PFSK-1 (cell line): Measurements from ENCODE around the gene TMEM50B.

Experiments used
- FOXP2 ChIP-seq: optimal IDR thresholded peaks from 2 replicates; pipeline ENCODE3; 2011; ENCODE audit warnings: borderline replicate concordance, control low read depth, inconsistent platforms; ENCODE audit not compliant: insufficient read depth; ENCODE audit errors: extremely low read length, extremely low read depth
- POLR2AphosphoS5 ChIP-seq: IDR thresholded peaks from 2 replicates; pipeline ENCODE4 v1.6.1; 2012; ENCODE audit warnings: low read depth, mild to moderate bottlenecking, control low read depth, low read length, moderate library complexity
- SIN3A ChIP-seq: IDR thresholded peaks from 2 replicates; pipeline ENCODE4 v1.6.1; 2012; ENCODE audit warnings: mild to moderate bottlenecking, low read length, moderate library complexity, borderline replicate concordance; ENCODE audit not compliant: insufficient read depth
- TAF1 ChIP-seq: IDR thresholded peaks from 2 replicates; pipeline ENCODE4 v1.6.1; 2012; ENCODE audit warnings: low read length, control low read depth, borderline replicate concordance; ENCODE audit not compliant: insufficient read depth
- TF ChIP-seq, protein P1 (sequence below), 2 experiments: IDR thresholded peaks; 2 replicates each; pipeline versions ENCODE4 v1.6.1 to v1.8.0; 2011 to 2012; ENCODE audit warnings: low read depth in 2 of 2, low read length in 2 of 2, control low read depth in 1 of 2, inconsistent platforms in 1 of 2, mild to moderate bottlenecking in 1 of 2, moderate library complexity in 1 of 2; ENCODE audit not compliant: insufficient read depth in 1 of 2

The TMEM50B gene

DNA sequence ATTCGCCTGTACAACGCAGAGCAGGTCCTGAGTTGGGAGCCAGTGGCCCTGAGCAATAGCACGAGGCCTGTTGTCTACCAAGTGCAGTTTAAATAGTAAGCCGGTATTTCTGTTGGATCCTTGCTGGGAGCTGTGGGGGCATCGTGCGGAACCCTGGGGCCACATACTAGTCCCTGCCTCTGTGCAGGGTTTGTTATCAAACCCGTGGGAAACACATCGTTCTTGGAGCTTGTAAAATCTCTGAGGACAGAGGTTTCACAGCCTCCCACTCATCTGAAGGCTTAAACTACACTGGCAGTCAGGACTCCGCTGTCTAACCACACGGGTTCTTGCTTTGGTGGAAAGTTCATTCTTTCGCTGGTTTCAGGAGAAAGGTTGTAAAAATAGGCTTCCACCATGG, 64.8 kb downstream of the TMEM50B start:
- TF ChIP-seq POLR2AphosphoS5, result no peak
- TF ChIP-seq FOXP2, result no peak
- TF ChIP-seq, protein P1, sequence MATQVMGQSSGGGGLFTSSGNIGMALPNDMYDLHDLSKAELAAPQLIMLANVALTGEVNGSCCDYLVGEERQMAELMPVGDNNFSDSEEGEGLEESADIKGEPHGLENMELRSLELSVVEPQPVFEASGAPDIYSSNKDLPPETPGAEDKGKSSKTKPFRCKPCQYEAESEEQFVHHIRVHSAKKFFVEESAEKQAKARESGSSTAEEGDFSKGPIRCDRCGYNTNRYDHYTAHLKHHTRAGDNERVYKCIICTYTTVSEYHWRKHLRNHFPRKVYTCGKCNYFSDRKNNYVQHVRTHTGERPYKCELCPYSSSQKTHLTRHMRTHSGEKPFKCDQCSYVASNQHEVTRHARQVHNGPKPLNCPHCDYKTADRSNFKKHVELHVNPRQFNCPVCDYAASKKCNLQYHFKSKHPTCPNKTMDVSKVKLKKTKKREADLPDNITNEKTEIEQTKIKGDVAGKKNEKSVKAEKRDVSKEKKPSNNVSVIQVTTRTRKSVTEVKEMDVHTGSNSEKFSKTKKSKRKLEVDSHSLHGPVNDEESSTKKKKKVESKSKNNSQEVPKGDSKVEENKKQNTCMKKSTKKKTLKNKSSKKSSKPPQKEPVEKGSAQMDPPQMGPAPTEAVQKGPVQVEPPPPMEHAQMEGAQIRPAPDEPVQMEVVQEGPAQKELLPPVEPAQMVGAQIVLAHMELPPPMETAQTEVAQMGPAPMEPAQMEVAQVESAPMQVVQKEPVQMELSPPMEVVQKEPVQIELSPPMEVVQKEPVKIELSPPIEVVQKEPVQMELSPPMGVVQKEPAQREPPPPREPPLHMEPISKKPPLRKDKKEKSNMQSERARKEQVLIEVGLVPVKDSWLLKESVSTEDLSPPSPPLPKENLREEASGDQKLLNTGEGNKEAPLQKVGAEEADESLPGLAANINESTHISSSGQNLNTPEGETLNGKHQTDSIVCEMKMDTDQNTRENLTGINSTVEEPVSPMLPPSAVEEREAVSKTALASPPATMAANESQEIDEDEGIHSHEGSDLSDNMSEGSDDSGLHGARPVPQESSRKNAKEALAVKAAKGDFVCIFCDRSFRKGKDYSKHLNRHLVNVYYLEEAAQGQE (IDR thresholded peaks at IDR 0.05; ENCODE audit: insufficient read depth in 1 of 2, low read depth in 2 of 2, low read length in 2 of 2), result no peak
- no peak for TF ChIP-seq SIN3A
- no peak for TF ChIP-seq TAF1

DNA sequence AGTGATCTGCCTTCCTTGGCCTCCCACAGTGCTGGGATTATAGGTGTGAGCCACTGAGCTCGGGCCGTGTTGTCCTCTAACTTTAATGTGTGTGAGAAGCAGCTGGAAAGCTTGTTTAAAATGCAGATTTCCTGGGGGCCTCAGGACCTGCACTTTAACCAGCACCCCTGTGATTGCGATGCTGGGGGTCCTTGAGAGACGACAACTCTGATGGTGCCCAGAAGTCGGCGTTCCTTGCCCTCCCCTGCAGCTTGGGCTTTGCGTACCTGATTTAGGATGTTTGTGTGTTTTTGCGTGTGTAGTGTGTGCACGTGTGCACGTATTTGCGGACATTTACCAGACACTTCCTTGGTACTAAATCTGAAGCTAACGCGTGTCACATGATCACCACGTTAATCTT, 65.7 kb downstream of the TMEM50B start:
- TF ChIP-seq TAF1 (no peak), POLR2AphosphoS5 (no peak), FOXP2 (no peak), SIN3A (no peak)

DNA sequence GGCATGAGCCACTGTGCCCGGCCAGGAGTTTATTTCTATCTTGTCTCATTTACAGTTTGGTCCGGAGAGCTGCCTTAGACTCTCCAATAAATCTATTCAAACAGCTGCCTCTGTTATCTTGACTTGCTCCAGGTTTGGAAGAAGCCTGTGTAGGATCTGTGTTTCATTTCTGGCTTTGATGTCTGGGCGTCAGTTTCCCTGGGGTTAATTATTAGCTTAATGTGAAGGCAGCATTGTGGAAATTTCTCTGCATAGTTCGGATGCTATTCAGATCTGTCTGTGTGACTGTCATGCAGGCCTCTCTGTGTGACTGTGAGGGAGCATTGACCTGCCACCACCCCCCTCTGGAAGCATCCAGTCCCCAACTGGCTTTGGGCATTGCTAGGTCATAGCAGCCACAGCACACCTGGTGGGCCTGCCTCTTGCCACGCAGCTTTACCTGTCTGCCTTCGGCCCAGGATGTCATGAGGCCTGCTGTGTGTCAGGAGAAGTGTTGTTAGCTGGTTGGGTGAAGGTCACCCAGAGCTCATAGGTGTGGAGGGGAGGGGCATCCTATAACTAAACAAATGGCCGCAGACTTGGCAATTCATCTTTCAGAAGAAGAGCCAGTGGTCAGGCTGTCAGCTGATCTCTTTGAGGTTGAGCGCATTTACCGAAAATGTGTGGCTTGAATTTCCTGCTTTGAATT, 66.8 kb downstream of the TMEM50B start:
- no peak for TF ChIP-seq POLR2AphosphoS5
- TF ChIP-seq, protein P1 (IDR thresholded peaks at IDR 0.05; ENCODE audit: insufficient read depth in 1 of 2, low read depth in 2 of 2, low read length in 2 of 2), result no peak
- TF ChIP-seq TAF1, result no peak
- no peak for TF ChIP-seq FOXP2
- TF ChIP-seq SIN3A, result no peak

DNA sequence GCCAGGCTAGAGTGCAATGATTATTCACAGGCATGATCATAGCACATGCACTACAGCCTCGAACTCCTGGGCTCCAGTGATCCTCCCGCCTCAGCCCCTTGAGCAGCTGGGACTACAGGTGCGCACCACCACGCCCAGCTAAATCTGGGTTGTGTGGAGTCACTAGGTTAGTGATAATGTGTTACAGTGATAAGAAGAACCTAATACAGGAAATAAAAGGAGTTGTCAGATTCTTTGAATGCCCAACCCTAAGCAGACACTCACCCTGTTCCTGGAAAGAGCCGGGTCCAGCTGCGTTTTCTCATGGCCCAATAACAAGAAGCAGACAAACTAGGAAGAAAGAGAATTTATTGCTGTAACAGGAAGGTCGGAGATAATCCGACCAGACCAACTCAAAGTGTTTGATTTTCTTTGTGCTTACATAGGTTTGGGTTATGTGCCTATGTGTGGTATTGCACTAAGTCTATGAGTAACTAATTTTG, 67.8 kb downstream of the TMEM50B start:
- TF ChIP-seq POLR2AphosphoS5 (no peak), FOXP2 (no peak), TAF1 (no peak), SIN3A (no peak)
- TF ChIP-seq, protein P1 (IDR thresholded peaks at IDR 0.05; ENCODE audit: insufficient read depth in 1 of 2, low read depth in 2 of 2, low read length in 2 of 2), result no peak

DNA sequence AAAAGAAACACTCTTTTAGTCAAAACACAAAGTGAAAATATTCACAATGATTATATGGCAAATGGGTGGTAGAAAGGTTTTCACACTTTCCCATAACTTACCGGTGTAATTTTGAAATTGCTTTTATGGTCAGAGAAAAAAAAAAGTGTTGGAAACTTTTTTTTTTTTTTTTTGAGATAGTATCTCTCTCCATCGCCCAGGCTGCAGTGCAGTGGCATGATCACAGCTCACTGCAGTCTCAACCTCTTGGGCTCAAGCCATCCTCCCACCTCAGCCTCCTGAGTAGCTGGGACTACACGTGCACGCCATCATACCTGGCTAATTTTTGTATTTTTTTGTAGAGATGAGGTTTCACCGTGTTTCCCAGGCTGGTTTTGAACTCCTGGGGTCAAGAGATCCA, 73.3 kb downstream of the TMEM50B start:
- TF ChIP-seq FOXP2 (no peak), TAF1 (no peak)
- TF ChIP-seq, protein P1 (IDR thresholded peaks at IDR 0.05; ENCODE audit: insufficient read depth in 1 of 2, low read depth in 2 of 2, low read length in 2 of 2), result no peak
